Naive B cell (primary cell): ENCODE results near the gene NUFIP2. TPM values are rescaled to one million over a fixed set of nuclear protein-coding genes. Genes with fewer than 3 reads are reported as not detected.
A peak's percentile ranks its signal among the peaks of the same experiment; 100 is the strongest.

Source experiments
- ATAC-seq, 2 donors: fragments of 150-1000 bp; cut with Tn5 transposase; 2 replicates each; pipeline ENCODE4 v1.10.0; 2021; ENCODE audit warnings: low read depth in 2 of 2, mild to moderate bottlenecking in 2 of 2, moderate library complexity in 2 of 2
- DNase-seq: peaks from one replicate; pipeline ENCODE4 v3.0.0; 2022
- H3K27ac Mint-ChIP-seq, 6 donors: one replicate each; pipeline ENCODE4 v1.8.0; 2020 to 2022; ENCODE audit warnings: mild to moderate bottlenecking in 6 of 6, mixed read lengths in 6 of 6, moderate library complexity in 5 of 6, inconsistent platforms in 2 of 6
- H3K27me3 Mint-ChIP-seq, 3 donors: one replicate each; pipeline ENCODE4 v1.8.0; 2021 to 2022; ENCODE audit warnings: mixed read lengths in 3 of 3, mild to moderate bottlenecking in 1 of 3
- H3K36me3 Mint-ChIP-seq, 2 donors: one replicate each; pipeline ENCODE4 v1.8.0; 2020 to 2022; ENCODE audit warnings: mixed read lengths in 2 of 2, inconsistent platforms in 1 of 2, mild to moderate bottlenecking in 1 of 2
- H3K4me1 Mint-ChIP-seq, 3 donors: one replicate each; pipeline ENCODE4 v1.8.0; 2020 to 2022; ENCODE audit warnings: mixed read lengths in 3 of 3, inconsistent platforms in 1 of 3, mild to moderate bottlenecking in 1 of 3, moderate library complexity in 1 of 3
- H3K4me3 Mint-ChIP-seq, 8 donors: one replicate each; pipeline ENCODE4 v1.8.0; 2020 to 2022; ENCODE audit warnings: mild to moderate bottlenecking in 8 of 8, mixed read lengths in 8 of 8, moderate library complexity in 8 of 8, inconsistent platforms in 2 of 8
- H3K9me3 Mint-ChIP-seq, 7 donors: one replicate each; pipeline ENCODE4 v1.8.0; 2020 to 2022; ENCODE audit warnings: mixed read lengths in 7 of 7, mild to moderate bottlenecking in 5 of 7, inconsistent platforms in 2 of 7, moderate library complexity in 1 of 7
- polyA plus RNA-seq, 6 donors: library from polyadenylated mRNA; unstranded; fragments of 300-500 nt; fragmentation: Illumina TruSeq; gene quantifications; one replicate each; pipeline ENCODE4 v1.2.3, GENCODE V29; 2021; ENCODE audit warnings: low read depth in 6 of 6

NUFIP2 gene
- polyA plus RNA-seq, 6 donors from 2014 or later: 3.1 to 17.3 (median 11.9) TPM

- DNase-seq (no peak), ATAC-seq (no peak)
- Mint-ChIP-seq H3K9me3 (no peaks in the 10 kb centered on the region), H3K27ac (peak overlapping the region in 1 of 6 donors; percentile 33), H3K4me3 (peak overlapping the region in 1 of 8 donors; percentile 47), H3K27me3 (peaks cover 0 to 8% (median 0%) of the 10 kb centered on the region in 3 donors), H3K36me3 (no peaks in the 10 kb centered on the region), H3K4me1 (peaks cover 0 to 8% (median 0%) of the 10 kb centered on the region in 3 donors)
Measured at GRCh38 chr17:29215174-29215573, 78.8 kb downstream of the NUFIP2 start.

GRCh38 chr17:29214215-29215146 is 79.5 kb downstream of the NUFIP2 start:
- Mint-ChIP-seq H3K4me1 (peaks cover 0 to 4% (median 0%) of the 10 kb centered on the region in 3 donors), H3K9me3 (no peaks in the 10 kb centered on the region), H3K27me3 (peaks cover 0 to 8% (median 0%) of the 10 kb centered on the region in 3 donors), H3K27ac (peak overlapping the region in 1 of 6 donors; percentile 33), H3K4me3 (no peak overlapping the region), H3K36me3 (no peaks in the 10 kb centered on the region)
- DNase-seq: no peak
- ATAC-seq: no peak

- Mint-ChIP-seq H3K27ac (no peak overlapping the region), H3K4me3 (no peak overlapping the region), H3K36me3 (no peaks in the 10 kb centered on the region), H3K27me3 (peaks cover 0 to 8% (median 0%) of the 10 kb centered on the region in 3 donors), H3K9me3 (no peaks in the 10 kb centered on the region), H3K4me1 (no peaks in the 10 kb centered on the region)
- DNase-seq: no peak
- ATAC-seq: no peak
Measured at GRCh38 chr17:29212681-29213121, 81.2 kb downstream of the NUFIP2 start.

GRCh38 chr17:29212094-29212631 is 81.8 kb downstream of the NUFIP2 start:
- H3K36me3 Mint-ChIP-seq: no peaks in the 10 kb centered on the region
- H3K9me3 Mint-ChIP-seq: no peaks in the 10 kb centered on the region
- no peak for DNase-seq
- no peak for ATAC-seq
- peaks cover 0 to 8% (median 0%) of the 10 kb centered on the region in 3 donors for H3K27me3 Mint-ChIP-seq
- H3K27ac Mint-ChIP-seq: no peak overlapping the region
- no peak overlapping the region for H3K4me3 Mint-ChIP-seq
- H3K4me1 Mint-ChIP-seq: no peaks in the 10 kb centered on the region

GRCh38 chr17:29210879-29211278 is 83.1 kb downstream of the NUFIP2 start:
- Mint-ChIP-seq H3K4me1 (no peaks in the 10 kb centered on the region), H3K36me3 (no peaks in the 10 kb centered on the region), H3K9me3 (no peaks in the 10 kb centered on the region), H3K27ac (no peak overlapping the region), H3K4me3 (no peak overlapping the region), H3K27me3 (peaks cover 0 to 1% (median 0%) of the 10 kb centered on the region in 3 donors)
- no peak for ATAC-seq
- DNase-seq: no peak

GRCh38 chr17:29209073-29209472 is 84.9 kb downstream of the NUFIP2 start:
- Mint-ChIP-seq H3K27me3 (peaks cover 11 to 17% (median 16%) of the 10 kb centered on the region in 3 donors), H3K4me1 (no peaks in the 10 kb centered on the region), H3K36me3 (no peaks in the 10 kb centered on the region), H3K4me3 (peak overlapping the region in 1 of 8 donors; percentile 2), H3K27ac (no peak overlapping the region), H3K9me3 (no peaks in the 10 kb centered on the region)
- ATAC-seq (no peak), DNase-seq (no peak)

- DNase-seq (no peak), ATAC-seq (no peak)
- Mint-ChIP-seq H3K36me3 (no peaks in the 10 kb centered on the region), H3K4me1 (no peaks in the 10 kb centered on the region), H3K9me3 (no peaks in the 10 kb centered on the region), H3K4me3 (no peak overlapping the region), H3K27ac (no peak overlapping the region), H3K27me3 (peaks cover 11 to 20% (median 20%) of the 10 kb centered on the region in 3 donors)
Measured at GRCh38 chr17:29207975-29208374, 86.0 kb downstream of the NUFIP2 start.

Other genes starting within 250 kb of the NUFIP2 start
- gene MYO18A, start 113.8 kb downstream of the NUFIP2 start, polyA plus RNA-seq: 10 to 100 TPM in 5 of 6 donors, 1 to 10 TPM in 1; 5.1 to 51.6 (median 17.0) TPM
- not detected for gene CRYBA1, start 47.3 kb downstream of the NUFIP2 start, polyA plus RNA-seq
- 1 to 10 TPM in 5 of 6 donors, under 1 TPM in 1; 0.06 to 6.9 (median 3.8) TPM for gene TAOK1, start 96.2 kb upstream of the NUFIP2 start, polyA plus RNA-seq